GM12873 (cell line): Measurements from ENCODE around the gene HRH2.

Source experiments
- TF ChIP-seq, protein P1 (sequence below): IDR thresholded peaks from 2 replicates; pipeline ENCODE4 v1.5.1; 2012; ENCODE audit warnings: low read depth, mild to moderate bottlenecking, moderate library complexity, low read length, control low read depth; ENCODE audit not compliant: insufficient read depth; ENCODE audit errors: missing control alignments

Gene HRH2

GRCh38 chr5:175656966-175657365 is 905 bp upstream of the HRH2 start:
- TF ChIP-seq, protein P1, sequence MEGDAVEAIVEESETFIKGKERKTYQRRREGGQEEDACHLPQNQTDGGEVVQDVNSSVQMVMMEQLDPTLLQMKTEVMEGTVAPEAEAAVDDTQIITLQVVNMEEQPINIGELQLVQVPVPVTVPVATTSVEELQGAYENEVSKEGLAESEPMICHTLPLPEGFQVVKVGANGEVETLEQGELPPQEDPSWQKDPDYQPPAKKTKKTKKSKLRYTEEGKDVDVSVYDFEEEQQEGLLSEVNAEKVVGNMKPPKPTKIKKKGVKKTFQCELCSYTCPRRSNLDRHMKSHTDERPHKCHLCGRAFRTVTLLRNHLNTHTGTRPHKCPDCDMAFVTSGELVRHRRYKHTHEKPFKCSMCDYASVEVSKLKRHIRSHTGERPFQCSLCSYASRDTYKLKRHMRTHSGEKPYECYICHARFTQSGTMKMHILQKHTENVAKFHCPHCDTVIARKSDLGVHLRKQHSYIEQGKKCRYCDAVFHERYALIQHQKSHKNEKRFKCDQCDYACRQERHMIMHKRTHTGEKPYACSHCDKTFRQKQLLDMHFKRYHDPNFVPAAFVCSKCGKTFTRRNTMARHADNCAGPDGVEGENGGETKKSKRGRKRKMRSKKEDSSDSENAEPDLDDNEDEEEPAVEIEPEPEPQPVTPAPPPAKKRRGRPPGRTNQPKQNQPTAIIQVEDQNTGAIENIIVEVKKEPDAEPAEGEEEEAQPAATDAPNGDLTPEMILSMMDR, result no peak

GRCh38 chr5:175658299-175659145 is 651 bp downstream of the HRH2 start:
- TF ChIP-seq, protein P1, result no peak

DNA sequence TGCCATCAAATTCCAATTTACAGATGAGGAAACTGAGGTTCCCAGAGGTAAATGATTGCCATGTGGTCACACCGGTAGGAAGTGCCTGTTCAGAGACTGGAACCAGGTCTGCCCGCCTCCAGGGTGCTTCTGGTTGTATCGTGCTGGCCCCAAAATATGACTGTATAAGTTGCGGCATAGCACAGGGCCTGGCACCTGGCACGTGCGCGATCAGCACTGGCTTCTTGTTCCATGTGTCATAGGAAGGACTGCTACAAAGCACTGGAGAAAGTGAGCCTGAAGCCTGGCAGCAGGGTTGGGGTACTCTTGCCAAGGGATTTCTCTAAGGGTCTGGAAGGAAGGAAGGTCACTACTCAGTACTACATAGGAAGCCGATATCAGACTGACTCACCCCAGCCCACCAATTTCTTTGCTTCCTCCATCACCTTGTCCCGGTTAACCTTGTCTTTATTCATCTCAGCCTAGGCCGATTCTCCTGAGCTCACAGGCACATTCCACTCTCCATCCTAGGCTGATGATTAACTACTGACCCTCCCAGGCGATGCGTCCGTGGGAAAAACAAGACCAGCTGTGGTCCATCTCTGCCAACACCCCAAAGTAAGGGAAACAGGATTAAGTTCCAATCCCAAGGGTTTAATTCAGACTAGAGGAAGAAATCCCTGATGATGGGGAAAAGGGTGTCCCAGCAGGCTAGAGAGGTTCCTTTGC is 1.8 kb downstream of the HRH2 start:
- TF ChIP-seq, protein P1, result no peak

DNA sequence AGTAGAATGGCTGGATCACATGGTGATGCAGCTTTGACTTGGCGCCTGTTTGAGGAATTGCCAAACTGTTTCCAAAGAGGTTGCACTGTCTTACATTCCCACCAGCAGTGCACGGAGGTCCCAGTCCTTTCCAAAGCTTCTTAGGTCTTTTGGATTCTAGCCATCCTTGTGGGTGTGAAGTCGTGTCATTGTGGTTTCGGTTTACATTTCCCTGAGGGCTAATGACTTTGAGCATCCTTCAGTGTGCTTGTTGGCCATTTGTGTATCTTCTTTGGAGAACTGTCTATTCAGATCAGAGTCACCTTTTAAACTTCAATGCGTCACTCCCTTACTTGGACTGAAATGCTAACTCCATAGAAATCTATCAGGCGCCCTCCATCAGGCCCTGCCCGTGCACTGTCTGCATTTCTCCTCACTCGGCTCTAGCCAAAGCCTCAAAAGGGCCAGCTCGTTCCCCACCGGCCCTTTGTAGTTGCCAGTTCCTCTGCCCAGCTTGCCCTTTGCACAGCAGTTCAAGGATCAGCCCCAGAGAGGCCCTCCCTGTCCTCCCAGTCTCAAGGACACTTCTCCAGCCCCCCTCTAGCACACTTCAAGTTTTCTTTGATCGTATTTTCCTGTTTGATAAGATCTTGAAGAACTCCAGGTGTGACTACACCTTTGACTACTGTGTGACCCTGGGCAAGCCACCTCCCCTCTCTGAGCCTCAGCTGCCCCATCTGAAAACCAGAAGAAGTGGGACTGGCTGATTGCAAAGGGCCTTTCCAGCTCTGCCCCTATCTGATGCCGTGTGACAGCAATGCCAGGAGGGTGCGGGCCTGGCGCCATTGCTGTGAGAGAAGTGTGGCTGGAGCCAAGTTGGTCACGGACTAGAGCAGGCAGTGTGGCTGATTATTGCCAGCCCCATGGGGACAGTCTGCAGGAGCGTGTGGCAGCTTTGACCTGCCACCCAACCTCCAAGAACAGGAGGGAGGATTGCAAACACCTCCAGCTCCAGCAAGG is 5.6 kb downstream of the HRH2 start:
- TF ChIP-seq, protein P1, result no peak

- TF ChIP-seq, protein P1, result no peak
Observed at GRCh38 chr5:175664723-175665122, 6.9 kb downstream of the HRH2 start.

DNA sequence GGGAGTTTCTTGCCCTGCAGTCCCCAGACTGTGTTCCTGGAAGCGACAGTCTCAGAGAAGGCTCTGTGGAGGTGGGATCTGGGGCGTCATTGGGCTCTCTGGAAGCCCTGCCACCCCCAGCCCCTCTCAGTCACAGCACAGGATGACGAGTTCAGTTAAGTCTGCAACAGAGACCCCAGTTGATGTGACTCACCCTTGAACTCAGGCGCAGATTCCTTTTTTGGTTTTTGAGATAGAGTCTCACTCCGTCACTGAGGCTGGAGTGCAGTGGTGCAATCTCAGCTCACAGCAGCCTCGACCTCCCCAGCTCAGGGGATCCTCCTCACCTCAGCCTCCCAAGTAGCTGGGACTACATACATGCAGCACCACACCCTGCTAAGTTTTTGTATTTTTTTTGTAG is 8.3 kb downstream of the HRH2 start:
- TF ChIP-seq, protein P1, result no peak
